ENCODE measurements around the gene GALNT12.

DNA sequence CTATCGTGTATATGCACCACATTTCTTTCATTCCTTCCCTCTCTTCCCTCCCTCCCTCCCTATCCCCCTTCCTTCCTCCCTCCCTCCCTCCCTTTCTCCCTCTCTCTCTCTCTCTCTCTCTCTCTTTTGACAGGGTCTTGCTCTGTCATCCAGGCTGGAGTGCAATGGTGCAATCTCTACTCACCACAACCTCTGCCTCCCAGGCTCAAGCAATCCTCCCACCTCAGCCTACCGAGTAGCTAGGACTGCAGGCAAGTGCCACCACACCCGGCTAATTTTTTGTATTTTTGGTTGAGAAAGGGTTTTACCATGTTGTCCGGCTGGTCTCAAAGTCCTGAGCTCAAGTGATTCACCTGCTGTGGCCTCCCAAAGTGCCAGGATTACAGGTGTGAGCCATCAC is 10.0 kb upstream of the GALNT12 start:
- TF ChIP-seq EZH2 (IDR thresholded peaks at IDR 0.05; ENCODE audit: insufficient read depth, low read length): no peak
- TF ChIP-seq, protein P1, sequence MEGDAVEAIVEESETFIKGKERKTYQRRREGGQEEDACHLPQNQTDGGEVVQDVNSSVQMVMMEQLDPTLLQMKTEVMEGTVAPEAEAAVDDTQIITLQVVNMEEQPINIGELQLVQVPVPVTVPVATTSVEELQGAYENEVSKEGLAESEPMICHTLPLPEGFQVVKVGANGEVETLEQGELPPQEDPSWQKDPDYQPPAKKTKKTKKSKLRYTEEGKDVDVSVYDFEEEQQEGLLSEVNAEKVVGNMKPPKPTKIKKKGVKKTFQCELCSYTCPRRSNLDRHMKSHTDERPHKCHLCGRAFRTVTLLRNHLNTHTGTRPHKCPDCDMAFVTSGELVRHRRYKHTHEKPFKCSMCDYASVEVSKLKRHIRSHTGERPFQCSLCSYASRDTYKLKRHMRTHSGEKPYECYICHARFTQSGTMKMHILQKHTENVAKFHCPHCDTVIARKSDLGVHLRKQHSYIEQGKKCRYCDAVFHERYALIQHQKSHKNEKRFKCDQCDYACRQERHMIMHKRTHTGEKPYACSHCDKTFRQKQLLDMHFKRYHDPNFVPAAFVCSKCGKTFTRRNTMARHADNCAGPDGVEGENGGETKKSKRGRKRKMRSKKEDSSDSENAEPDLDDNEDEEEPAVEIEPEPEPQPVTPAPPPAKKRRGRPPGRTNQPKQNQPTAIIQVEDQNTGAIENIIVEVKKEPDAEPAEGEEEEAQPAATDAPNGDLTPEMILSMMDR (IDR thresholded peaks at IDR 0.05; ENCODE audit: insufficient read depth, low read depth, low read length): no peak
